ENCODE data around the gene DEFB119.

DNA sequence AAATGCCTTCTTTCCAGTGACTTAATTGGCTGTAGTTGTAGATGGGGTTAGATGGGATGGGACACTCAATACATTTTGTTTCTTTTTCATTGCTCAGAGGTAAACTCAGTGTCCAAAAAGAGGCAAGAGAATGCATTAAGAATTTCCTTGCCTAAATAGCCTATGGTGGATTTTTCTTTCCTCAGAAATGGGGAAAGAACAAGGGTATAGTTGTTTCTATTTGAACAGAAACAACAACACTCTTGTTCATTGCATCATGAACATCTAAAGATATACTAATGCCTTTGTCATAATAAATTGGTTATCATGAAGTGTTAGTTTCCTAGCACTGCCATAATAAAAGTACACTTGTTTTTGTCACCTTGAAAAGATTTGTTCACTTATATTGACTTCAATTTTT is 35.4 kb upstream of the DEFB119 start:
- TF ChIP-seq CTCF (IDR thresholded peaks at IDR 0.05) (no peak), POLR2A (IDR thresholded peaks at IDR 0.05) (no peak)

Measured in esophagus squamous epithelium (tissue), 4 donors.